ENCODE results near the gene CYTIP.

The CYTIP gene

GRCh38 chr2:157426477-157426994 lies 17.4 kb downstream of the CYTIP start:
- H3K4me1 ChIP-seq, result no peaks in the 10 kb centered on the region
- H3K27me3 ChIP-seq, result no peaks in the 10 kb centered on the region
- TF ChIP-seq CTCF (IDR thresholded peaks at IDR 0.05; ENCODE audit: low read depth, low read length), result no peak
- DNase-seq, result no peak
- no peaks in the 10 kb centered on the region for H3K36me3 ChIP-seq
- H3K4me3 ChIP-seq (ENCODE audit: low read depth, low read length), result no peak overlapping the region
- H3K9me3 ChIP-seq, result no peaks in the 10 kb centered on the region

GRCh38 chr2:157424374-157424773 lies 19.5 kb downstream of the CYTIP start:
- no peaks in the 10 kb centered on the region for H3K36me3 ChIP-seq

GRCh38 chr2:157421964-157422363 lies 21.9 kb downstream of the CYTIP start:
- Histone ChIP-seq H3K27me3 (no peaks in the 10 kb centered on the region), H3K4me1 (no peaks in the 10 kb centered on the region), H3K9me3 (no peaks in the 10 kb centered on the region), H3K36me3 (no peaks in the 10 kb centered on the region), H3K4me3 (ENCODE audit: low read depth, low read length) (no peak overlapping the region)
- no peak for DNase-seq
- no peak for TF ChIP-seq CTCF (IDR thresholded peaks at IDR 0.05; ENCODE audit: low read depth, low read length)

More at GRCh38 chr2:157424374-157424773, 19.5 kb downstream of the CYTIP start:
- no peaks in the 10 kb centered on the region for H3K4me1 ChIP-seq
- no peak for TF ChIP-seq CTCF (IDR thresholded peaks at IDR 0.05; ENCODE audit: low read depth, low read length)
- H3K27me3 ChIP-seq, result no peaks in the 10 kb centered on the region
- no peak overlapping the region for H3K4me3 ChIP-seq (ENCODE audit: low read depth, low read length)
- DNase-seq, result no peak
- no peaks in the 10 kb centered on the region for H3K9me3 ChIP-seq

- Histone ChIP-seq H3K4me1 (no peaks in the 10 kb centered on the region), H3K9me3 (no peaks in the 10 kb centered on the region), H3K36me3 (no peaks in the 10 kb centered on the region), H3K27me3 (no peaks in the 10 kb centered on the region), H3K4me3 (ENCODE audit: low read depth, low read length) (no peak overlapping the region)
- no peak for DNase-seq
- TF ChIP-seq CTCF (IDR thresholded peaks at IDR 0.05; ENCODE audit: low read depth, low read length), result no peak
These were observed 22.5 kb downstream of the CYTIP start for GRCh38 chr2:157421331-157421944.

GRCh38 chr2:157420771-157421323 lies 23.0 kb downstream of the CYTIP start:
- Histone ChIP-seq H3K27me3 (no peaks in the 10 kb centered on the region), H3K4me1 (no peaks in the 10 kb centered on the region), H3K9me3 (no peaks in the 10 kb centered on the region), H3K4me3 (ENCODE audit: low read depth, low read length) (no peak overlapping the region), H3K36me3 (no peaks in the 10 kb centered on the region)
- no peak for DNase-seq
- no peak for TF ChIP-seq CTCF (IDR thresholded peaks at IDR 0.05; ENCODE audit: low read depth, low read length)

- no peaks in the 10 kb centered on the region for H3K36me3 ChIP-seq
- no peak for TF ChIP-seq CTCF (IDR thresholded peaks at IDR 0.05; ENCODE audit: low read depth, low read length)
- no peaks in the 10 kb centered on the region for H3K4me1 ChIP-seq
- no peaks in the 10 kb centered on the region for H3K27me3 ChIP-seq
- DNase-seq, result no peak
- H3K9me3 ChIP-seq, result no peaks in the 10 kb centered on the region
- H3K4me3 ChIP-seq (ENCODE audit: low read depth, low read length), result no peak overlapping the region
These were observed 24.8 kb downstream of the CYTIP start for GRCh38 chr2:157419031-157419575.
